T-helper 2 cell treated with Interferon-gamma antibody and Interleukin-4, amounts not matched to agents 5 μg/mL and 100 μg/mL, for 36 hours (primary cell): Measurements from ENCODE around the gene ACACB.

ENCODE experiments used
- DNase-seq: peaks from one replicate; pipeline ENCODE4 v3.0.0; 2021; ENCODE audit warnings: low spot score
- H3K27ac Mint-ChIP-seq: one replicate; pipeline ENCODE4 v1.8.0; 2021; ENCODE audit warnings: mild to moderate bottlenecking, mixed read lengths
- H3K27me3 Mint-ChIP-seq: one replicate; pipeline ENCODE4 v1.8.0; 2021; ENCODE audit warnings: low read depth, mixed read lengths
- H3K36me3 Mint-ChIP-seq: one replicate; pipeline ENCODE4 v1.8.0; 2021; ENCODE audit warnings: low read depth, mixed read lengths
- H3K4me1 Mint-ChIP-seq: one replicate; pipeline ENCODE4 v1.8.0; 2021; ENCODE audit warnings: low read depth, mixed read lengths
- H3K4me3 Mint-ChIP-seq: one replicate; pipeline ENCODE4 v1.8.0; 2022; ENCODE audit warnings: mild to moderate bottlenecking, moderate library complexity, mixed read lengths
- H3K9me3 Mint-ChIP-seq: one replicate; pipeline ENCODE4 v1.8.0; 2021; ENCODE audit warnings: mixed read lengths

ACACB gene

DNA sequence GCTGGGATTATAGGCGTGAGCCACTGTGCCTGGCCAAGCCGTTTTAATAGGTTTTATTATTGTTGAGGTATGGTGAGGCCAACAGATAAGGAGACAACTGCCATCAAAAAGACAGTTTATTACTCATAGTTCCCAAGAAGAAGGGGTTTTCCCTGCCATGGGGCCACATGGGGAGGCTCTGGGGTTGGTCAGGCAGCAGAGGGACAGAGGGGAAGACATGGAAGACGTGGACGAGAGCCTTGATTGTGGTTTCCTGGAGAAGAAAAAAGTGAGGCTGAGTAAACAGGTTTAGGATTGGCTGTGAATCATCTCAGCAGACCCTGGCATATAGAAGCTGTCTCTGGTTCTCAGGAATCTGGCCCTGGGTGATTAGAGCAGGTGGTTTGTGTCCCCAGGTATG, 122.8 kb downstream of the ACACB start:
- H3K9me3 Mint-ChIP-seq: no peaks in the 10 kb centered on the region

GRCh38 chr12:109239691-109240090, 123.3 kb downstream of the ACACB start:
- H3K36me3 Mint-ChIP-seq: peaks cover 15% of the 10 kb centered on the region
- no peak for DNase-seq
- no peak overlapping the region for H3K27ac Mint-ChIP-seq
- H3K4me1 Mint-ChIP-seq: peaks cover 2% of the 10 kb centered on the region
- H3K27me3 Mint-ChIP-seq: no peaks in the 10 kb centered on the region
- H3K9me3 Mint-ChIP-seq: no peaks in the 10 kb centered on the region
- no peak overlapping the region for H3K4me3 Mint-ChIP-seq

More for the DNA sequence above, 122.8 kb downstream of the ACACB start:
- H3K27ac Mint-ChIP-seq: no peak overlapping the region
- H3K4me1 Mint-ChIP-seq: peaks cover 2% of the 10 kb centered on the region
- H3K4me3 Mint-ChIP-seq: no peak overlapping the region
- DNase-seq: peak; percentile 23
- no peaks in the 10 kb centered on the region for H3K27me3 Mint-ChIP-seq
- peaks cover 14% of the 10 kb centered on the region for H3K36me3 Mint-ChIP-seq

GRCh38 chr12:109240365-109240764, 124.0 kb downstream of the ACACB start:
- no peak overlapping the region for H3K27ac Mint-ChIP-seq
- H3K9me3 Mint-ChIP-seq: no peaks in the 10 kb centered on the region
- DNase-seq: no peak
- H3K27me3 Mint-ChIP-seq: no peaks in the 10 kb centered on the region
- H3K4me3 Mint-ChIP-seq: no peak overlapping the region
- peaks cover 15% of the 10 kb centered on the region for H3K36me3 Mint-ChIP-seq
- peaks cover 2% of the 10 kb centered on the region for H3K4me1 Mint-ChIP-seq

DNA sequence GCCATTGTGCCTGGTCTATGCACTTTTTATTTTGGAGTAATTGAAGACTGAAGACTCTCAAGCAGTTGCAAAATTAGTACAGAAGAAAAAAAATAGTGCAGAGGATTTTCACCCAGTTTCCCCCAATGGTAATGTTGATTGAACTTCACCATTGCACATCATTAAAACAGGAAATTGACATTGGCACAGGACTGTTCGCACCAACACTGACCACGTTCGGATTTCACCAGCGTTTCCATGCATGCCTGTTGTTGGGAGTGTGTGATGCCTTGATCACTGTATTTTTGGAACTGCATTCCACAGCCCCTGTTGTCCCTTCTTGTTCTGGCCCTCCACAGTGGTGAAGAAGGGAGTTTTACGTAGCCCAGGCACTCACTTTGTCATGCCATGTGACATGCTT, 125.5 kb downstream of the ACACB start:
- H3K4me3 Mint-ChIP-seq: no peak overlapping the region
- H3K36me3 Mint-ChIP-seq: peaks cover 15% of the 10 kb centered on the region
- no peak overlapping the region for H3K27ac Mint-ChIP-seq
- H3K27me3 Mint-ChIP-seq: no peaks in the 10 kb centered on the region
- DNase-seq: no peak
- H3K4me1 Mint-ChIP-seq: peaks cover 2% of the 10 kb centered on the region
- no peaks in the 10 kb centered on the region for H3K9me3 Mint-ChIP-seq

DNA sequence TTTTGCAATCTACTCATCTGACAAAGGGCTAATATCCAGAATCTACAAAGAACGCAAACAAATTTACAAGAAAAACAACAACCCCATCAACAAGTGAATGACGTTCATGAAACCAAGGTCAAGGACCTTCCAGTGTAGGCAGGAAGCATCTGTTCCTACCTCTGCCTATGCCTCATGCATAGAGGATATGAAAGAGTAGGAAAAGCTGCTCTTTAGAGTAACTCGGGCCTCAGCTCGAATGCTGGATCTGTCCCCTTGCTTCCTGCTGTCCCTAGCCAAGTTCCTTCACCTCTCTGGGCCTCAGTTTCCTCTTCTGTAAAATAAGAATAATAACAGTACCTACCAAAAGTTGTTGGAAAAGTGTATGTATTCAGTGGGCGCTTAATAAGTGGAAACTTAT, 127.7 kb downstream of the ACACB start:
- no peak overlapping the region for H3K27ac Mint-ChIP-seq
- no peak for DNase-seq
- no peaks in the 10 kb centered on the region for H3K9me3 Mint-ChIP-seq
- no peaks in the 10 kb centered on the region for H3K27me3 Mint-ChIP-seq
- peaks cover 6% of the 10 kb centered on the region for H3K4me1 Mint-ChIP-seq
- peaks cover 14% of the 10 kb centered on the region for H3K36me3 Mint-ChIP-seq
- H3K4me3 Mint-ChIP-seq: no peak overlapping the region

DNA sequence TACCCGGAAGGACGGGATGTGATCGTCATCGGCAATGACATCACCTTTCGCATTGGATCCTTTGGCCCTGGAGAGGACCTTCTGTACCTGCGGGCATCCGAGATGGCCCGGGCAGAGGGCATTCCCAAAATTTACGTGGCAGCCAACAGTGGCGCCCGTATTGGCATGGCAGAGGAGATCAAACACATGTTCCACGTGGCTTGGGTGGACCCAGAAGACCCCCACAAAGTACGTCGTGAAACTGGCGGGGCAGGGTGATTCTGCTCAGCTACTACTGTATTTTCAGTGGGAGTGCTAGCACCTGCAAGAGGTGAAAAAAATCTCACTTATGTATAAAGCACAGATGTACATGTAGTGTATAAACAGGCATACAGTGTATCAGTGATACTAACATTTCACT, 129.8 kb downstream of the ACACB start:
- Mint-ChIP-seq H3K27ac (no peak overlapping the region), H3K4me3 (no peak overlapping the region), H3K27me3 (no peaks in the 10 kb centered on the region), H3K36me3 (peaks cover 11% of the 10 kb centered on the region), H3K4me1 (peaks cover 18% of the 10 kb centered on the region), H3K9me3 (no peaks in the 10 kb centered on the region)
- DNase-seq: no peak

- no peaks in the 10 kb centered on the region for H3K27me3 Mint-ChIP-seq
- H3K36me3 Mint-ChIP-seq: peaks cover 10% of the 10 kb centered on the region
- no peak for DNase-seq
- H3K4me3 Mint-ChIP-seq: no peak overlapping the region
- no peak overlapping the region for H3K27ac Mint-ChIP-seq
- peaks cover 19% of the 10 kb centered on the region for H3K4me1 Mint-ChIP-seq
- H3K9me3 Mint-ChIP-seq: peaks cover 8% of the 10 kb centered on the region
These were observed 131.7 kb downstream of the ACACB start for GRCh38 chr12:109247831-109248654.

- Mint-ChIP-seq H3K27ac (peak overlapping the region; percentile 0), H3K27me3 (no peaks in the 10 kb centered on the region), H3K4me1 (peaks cover 19% of the 10 kb centered on the region), H3K4me3 (no peak overlapping the region), H3K9me3 (peaks cover 31% of the 10 kb centered on the region), H3K36me3 (peaks cover 20% of the 10 kb centered on the region)
- no peak for DNase-seq
These were observed 134.1 kb downstream of the ACACB start for GRCh38 chr12:109250523-109250922.

DNA sequence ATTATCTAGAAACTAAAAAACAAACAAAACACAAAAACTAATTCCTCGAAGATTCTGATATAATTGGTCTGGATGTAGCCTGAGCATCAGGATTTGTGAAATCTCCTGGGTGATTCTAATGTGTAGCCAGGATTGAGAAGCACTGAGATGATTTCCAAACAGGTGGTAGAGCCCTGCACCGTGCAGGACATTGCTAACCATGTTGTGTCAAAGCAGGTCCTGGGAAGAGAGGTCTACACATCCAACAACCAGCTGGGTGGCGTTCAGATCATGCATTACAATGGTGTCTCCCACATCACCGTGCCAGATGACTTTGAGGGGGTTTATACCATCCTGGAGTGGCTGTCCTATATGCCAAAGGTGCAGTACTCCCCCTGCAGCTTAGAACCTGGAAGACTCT, 136.4 kb downstream of the ACACB start:
- Mint-ChIP-seq H3K27ac (no peak overlapping the region), H3K4me3 (no peak overlapping the region), H3K4me1 (peaks cover 19% of the 10 kb centered on the region), H3K9me3 (peaks cover 32% of the 10 kb centered on the region), H3K36me3 (peaks cover 28% of the 10 kb centered on the region), H3K27me3 (no peaks in the 10 kb centered on the region)
- no peak for DNase-seq

GRCh38 chr12:109253913-109254544, 137.6 kb downstream of the ACACB start:
- Mint-ChIP-seq H3K4me3 (no peak overlapping the region), H3K36me3 (peaks cover 28% of the 10 kb centered on the region)

DNA sequence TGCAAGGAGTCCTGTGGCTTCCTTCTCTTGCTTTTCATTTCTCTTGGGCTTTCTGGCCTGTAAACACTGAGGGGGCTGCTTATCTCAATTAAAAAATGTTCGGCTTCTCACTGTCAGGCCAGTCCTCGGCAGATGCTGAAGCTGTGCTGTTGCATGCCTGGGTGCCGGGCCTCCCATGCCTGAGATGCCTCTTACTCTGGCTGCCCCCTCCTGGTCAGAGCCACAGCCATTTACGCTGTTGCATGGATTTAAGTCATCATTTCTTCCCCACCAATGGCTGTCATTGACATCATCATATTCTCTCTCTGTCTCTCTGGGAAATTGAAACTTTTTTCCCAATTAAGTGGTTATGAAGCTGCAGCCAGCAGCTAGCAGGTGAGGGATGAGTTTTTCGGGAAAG, 139.0 kb downstream of the ACACB start:
- Mint-ChIP-seq H3K9me3 (peaks cover 32% of the 10 kb centered on the region), H3K27me3 (no peaks in the 10 kb centered on the region), H3K36me3 (peaks cover 28% of the 10 kb centered on the region), H3K4me3 (no peak overlapping the region), H3K27ac (no peak overlapping the region), H3K4me1 (peaks cover 4% of the 10 kb centered on the region)
- no peak for DNase-seq

More at GRCh38 chr12:109253913-109254544, 137.6 kb downstream of the ACACB start:
- Mint-ChIP-seq H3K27me3 (no peaks in the 10 kb centered on the region), H3K27ac (no peak overlapping the region), H3K9me3 (peaks cover 32% of the 10 kb centered on the region), H3K4me1 (peaks cover 14% of the 10 kb centered on the region)
- no peak for DNase-seq

- H3K27me3 Mint-ChIP-seq: no peaks in the 10 kb centered on the region
- peaks cover 32% of the 10 kb centered on the region for H3K9me3 Mint-ChIP-seq
- H3K4me1 Mint-ChIP-seq: peaks cover 1% of the 10 kb centered on the region
- no peak for DNase-seq
- H3K36me3 Mint-ChIP-seq: peaks cover 27% of the 10 kb centered on the region
- H3K27ac Mint-ChIP-seq: no peak overlapping the region
- no peak overlapping the region for H3K4me3 Mint-ChIP-seq
These were observed 139.6 kb downstream of the ACACB start for GRCh38 chr12:109256011-109256410.

DNA sequence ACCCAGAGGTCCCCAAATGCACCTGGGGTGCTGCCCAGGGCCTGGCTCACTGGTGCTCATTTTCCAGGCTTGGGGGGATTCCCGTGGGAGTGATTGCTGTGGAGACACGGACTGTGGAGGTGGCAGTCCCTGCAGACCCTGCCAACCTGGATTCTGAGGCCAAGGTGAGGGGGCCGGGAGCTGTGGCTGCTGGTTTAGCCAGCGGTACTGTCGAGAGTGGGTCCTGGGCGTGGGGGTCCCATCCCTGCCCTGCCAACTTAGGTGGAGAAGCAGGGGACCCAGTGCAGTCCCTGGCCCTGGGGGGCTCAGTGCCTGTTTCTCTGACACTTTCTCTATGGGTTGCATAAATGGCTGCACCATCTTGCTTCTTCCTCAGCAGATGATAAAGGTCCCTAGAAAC, 141.8 kb downstream of the ACACB start:
- no peak overlapping the region for H3K4me3 Mint-ChIP-seq
- no peaks in the 10 kb centered on the region for H3K4me1 Mint-ChIP-seq
- H3K27me3 Mint-ChIP-seq: no peaks in the 10 kb centered on the region
- no peak overlapping the region for H3K27ac Mint-ChIP-seq
- H3K36me3 Mint-ChIP-seq: peaks cover 21% of the 10 kb centered on the region
- no peak for DNase-seq
- H3K9me3 Mint-ChIP-seq: peaks cover 23% of the 10 kb centered on the region

GRCh38 chr12:109258607-109259544, 142.5 kb downstream of the ACACB start:
- H3K9me3 Mint-ChIP-seq: peaks cover 16% of the 10 kb centered on the region
- no peaks in the 10 kb centered on the region for H3K4me1 Mint-ChIP-seq
- no peak overlapping the region for H3K4me3 Mint-ChIP-seq
- peaks cover 15% of the 10 kb centered on the region for H3K36me3 Mint-ChIP-seq
- H3K27me3 Mint-ChIP-seq: no peaks in the 10 kb centered on the region
- no peak for DNase-seq
- no peak overlapping the region for H3K27ac Mint-ChIP-seq
